GM18870 (cell line): ENCODE measurements around the gene SMURF1.

Source experiments
- ATAC-seq: cut with Tn5 transposase; IDR thresholded peaks from one replicate; pipeline ENCODE4 v1.9.1; 2021; ENCODE audit warnings: moderate library complexity; ENCODE audit not compliant: unreplicated experiment

The SMURF1 gene

DNA sequence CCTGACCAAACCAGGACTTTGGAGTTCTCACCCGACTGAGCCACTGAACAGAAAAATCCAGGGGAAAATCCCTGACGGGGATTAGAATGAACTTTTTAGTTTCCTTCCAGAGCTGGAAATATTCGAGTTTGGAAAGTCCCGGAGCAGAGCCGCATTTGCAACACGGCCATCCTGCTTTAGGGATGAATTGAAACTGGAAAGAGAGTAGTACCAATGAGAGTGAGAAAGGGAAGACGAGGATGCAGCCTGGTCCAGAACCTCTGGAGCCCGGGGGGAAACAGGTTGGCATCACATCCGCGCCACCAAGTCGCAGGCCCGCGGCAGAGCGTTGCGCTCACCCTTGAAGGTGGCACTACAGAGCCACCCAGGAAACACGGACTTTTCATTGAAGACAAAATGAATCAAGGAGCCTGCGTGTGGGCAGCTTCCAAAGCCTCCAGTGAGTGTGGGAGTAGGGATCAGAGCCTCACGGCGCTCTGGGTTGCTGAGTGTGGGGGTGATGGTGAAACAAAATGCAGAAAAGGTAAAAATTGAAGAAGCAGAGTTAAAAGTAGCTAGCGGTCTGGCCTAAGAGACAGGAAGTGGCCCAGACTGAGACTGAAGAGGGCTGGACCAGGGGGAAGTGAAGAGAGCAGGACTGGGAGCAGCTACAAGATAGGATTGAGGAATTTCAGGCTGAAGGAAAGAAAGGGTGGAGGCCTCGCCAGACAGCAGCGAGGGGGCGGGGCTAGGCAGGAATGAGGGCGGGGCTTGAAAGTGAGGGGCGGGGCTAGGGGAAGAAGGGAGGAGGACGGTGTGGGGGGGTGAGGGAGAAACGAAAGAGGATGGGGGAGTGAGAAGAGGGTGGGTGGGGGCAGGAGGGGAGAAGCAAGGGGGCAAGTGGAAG, 1.8 kb downstream of the SMURF1 start:
- no peak for ATAC-seq

DNA sequence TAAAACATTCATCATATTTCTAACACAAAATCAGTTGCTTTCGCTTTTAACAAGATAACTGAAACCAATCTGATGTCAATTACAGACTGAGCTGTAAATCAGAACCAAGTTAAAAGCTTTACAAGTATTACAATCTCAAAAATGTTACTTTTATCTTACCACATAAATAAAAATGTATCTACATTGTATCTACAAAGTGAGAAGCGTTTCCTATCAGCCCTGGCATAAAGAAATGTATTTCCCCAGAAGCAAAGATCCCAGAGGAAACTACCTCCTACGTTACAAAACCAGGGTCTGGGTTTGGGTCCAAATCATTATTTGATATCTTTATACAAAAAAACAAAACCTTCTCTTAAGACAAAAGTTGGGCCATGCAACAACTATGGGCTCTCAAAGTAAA, 2.6 kb downstream of the SMURF1 start:
- no peak for ATAC-seq

DNA sequence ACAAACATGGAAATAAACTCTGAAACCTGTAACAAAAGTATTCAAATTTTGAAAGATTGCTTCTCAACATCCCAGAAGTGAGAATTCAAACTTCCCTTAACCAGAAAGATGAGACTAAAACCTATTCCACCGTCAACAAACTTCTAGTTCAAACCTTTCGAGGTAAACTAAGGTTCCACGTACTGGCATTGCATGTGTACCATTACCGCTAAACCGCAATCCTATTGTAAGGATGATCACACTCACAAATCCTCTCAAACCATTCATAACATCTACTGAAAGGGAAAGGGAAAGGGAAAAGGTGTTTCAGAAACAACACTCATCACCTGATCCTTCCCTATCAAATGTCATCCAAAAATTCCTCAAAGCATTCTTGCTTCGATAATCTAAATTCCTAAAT, 3.1 kb downstream of the SMURF1 start:
- ATAC-seq, result no peak

DNA sequence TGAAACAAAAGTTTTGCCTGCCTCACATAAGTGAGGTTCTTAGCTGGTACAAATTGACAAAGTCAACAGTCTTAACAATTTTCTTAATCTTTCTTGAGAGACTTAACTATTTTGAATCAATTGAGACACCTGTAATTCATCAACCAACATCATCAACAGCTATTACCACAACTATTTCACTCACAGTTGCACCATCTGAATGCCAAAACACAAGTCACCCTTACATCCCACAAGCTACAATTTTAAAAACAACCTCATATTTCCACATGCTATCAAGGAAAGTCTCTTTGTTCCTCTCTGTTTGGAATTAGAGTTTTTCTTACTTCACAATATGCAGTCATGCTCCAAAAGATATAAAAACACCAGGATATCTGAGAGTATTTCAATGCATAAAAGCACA, 4.9 kb downstream of the SMURF1 start:
- no peak for ATAC-seq

DNA sequence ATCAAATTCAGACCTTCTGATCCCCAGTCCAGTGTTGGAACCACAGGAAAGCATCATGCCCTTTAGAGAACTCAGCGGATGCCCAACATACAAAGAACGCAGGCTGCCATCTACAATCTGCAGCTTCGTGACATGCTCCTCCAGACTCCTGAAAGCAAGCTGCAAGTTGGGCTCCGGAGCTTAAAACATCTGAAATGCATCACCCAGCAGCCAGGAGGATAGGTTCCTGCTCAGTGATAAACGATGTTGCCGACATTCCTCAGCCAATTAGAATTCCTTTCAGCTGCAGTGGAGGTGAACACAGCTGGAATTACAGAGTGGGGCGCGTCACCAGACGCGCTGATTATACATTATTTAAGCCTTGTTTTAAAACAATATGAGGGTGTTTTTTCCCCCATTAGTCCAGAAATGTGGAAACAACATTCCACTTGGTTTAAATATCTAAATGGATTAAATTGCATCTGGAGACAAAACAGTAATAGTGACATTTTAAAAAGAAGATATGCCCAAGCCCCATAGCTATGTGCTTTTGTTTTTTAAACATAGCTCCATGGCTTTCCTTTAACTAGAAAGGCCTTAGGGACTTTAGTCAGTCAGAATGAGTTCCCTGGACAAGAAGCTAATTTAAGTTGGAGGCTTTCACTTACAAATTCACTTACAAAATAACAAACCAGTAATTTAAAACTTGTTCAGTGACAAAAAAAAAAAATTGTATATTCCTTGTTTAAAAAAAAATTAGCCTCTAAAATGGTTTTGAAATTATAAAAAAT, 6.3 kb downstream of the SMURF1 start:
- no peak for ATAC-seq

DNA sequence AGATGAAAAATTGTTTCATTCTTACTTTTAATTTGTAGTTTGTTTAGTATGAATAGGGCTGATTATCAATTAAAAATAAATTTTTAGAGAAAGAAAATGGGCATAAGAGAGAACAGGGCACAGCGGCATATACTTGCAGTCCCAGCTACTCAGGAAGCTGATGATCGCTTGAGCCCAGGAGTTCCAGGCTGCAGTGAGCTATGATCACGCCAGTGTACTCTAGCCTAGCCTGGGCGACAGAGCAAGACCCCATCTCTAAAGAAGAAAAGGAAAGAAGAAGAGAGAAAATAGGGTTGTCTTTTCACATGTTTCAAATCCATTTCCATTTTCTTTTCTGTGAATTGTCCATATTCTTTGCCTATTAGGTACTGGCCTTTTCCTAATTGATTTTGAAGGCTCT, 8.0 kb downstream of the SMURF1 start:
- ATAC-seq, result no peak

DNA sequence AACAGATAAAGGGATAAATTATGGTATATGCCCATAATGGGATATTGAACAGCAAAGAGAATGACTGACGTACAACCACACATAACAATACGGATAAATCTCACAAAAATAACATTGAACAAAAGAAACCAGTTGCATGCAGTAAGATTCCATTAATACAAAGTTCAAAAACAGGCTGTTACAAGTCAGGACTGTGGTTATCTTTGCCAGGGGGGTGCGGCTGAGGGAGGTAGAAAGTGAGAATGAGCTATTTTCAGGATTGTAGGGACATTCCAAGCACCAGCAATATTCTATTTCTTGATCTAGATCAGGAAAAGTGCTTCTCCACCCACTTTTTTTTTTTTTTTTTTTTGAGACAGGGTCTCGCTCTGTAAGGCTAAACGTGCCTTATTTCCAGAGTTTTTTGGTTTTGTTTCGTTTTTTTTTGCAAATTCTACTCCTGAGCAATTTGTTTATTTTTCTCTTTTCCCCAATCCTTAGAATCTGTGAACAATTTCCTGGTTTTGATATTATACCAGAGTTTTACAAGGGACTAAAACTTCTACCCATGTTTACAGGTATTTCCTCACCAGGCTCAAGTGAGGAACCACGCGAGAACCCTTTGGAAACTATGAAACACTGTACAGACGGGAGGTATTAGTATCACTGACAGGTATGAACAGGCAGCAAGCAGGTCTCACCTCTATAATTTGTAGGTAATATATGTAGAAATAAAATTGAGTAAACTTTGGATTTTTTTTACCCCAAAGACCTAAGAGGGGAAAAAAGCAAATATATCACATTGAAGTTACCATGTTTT, 9.9 kb downstream of the SMURF1 start:
- ATAC-seq, result no peak

DNA sequence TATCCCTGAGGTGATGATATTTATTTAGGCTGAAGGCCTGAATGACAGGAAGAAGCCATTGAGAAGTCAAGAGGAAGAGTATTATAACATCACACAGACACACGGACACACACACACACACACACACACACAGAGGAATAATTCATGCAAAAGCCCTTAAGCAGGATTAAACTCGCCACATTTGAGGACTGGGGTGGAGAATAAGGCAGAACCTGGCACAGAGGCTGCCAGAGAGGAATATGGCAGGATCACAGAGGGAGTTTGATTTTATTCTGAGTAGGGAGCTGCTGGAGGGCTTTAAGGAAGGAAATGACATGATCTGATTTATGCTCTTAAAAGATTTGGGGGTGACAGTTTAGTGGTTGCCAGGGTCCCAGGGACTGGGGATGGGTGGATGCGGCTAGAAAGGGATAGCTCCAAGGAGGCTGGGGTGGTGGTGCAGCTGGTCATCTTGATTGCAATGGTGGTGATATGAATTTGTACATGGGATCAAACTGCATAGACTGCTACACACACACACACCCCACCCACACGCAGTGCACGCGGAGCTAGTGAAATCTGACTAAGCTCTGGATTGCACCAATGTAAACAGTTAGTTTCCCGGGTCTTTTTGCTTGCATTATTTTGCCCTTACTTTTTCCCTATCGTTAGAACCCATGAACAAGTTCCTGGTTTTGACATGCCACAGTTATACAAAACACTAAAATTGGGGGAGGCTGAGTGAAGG, 11.2 kb downstream of the SMURF1 start:
- no peak for ATAC-seq

DNA sequence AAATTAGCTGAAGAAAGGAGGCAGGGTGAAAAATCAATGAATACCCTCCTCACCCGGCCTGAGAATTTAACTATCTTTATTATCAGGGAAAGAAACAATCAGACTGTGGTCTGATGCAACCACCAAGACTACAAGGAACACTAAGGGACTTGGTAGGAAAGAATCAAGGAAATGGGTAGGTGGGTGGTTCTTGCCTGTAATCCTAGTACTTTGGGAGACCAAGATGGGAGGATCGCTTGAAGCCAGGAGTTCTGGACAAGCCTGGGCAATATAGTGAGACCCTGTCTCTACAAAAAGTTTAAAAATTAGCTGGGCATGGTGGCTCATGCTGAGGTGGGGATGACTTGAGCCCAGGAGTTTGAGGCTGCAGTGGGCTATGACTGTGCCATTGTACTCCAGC, 12.6 kb downstream of the SMURF1 start:
- no peak for ATAC-seq

DNA sequence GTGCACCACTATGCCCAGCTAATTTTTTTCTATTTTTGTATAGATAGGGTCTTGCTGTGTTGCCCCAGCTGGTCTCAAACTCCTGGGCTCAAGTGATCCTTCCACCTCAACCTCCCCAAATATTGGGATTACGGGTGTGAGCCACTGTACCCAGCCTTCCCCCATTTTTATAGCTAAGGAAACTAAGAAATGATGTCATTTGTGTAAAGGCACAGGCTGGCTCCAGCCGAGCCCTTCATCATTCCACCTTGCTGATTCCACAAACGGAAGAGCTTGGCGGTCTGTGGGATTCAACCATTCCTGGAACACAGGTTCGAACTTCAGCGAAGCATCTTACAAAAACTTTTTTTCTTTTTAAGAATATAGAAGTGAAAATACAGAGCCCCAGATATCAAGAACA, 14.4 kb downstream of the SMURF1 start:
- ATAC-seq, result no peak

DNA sequence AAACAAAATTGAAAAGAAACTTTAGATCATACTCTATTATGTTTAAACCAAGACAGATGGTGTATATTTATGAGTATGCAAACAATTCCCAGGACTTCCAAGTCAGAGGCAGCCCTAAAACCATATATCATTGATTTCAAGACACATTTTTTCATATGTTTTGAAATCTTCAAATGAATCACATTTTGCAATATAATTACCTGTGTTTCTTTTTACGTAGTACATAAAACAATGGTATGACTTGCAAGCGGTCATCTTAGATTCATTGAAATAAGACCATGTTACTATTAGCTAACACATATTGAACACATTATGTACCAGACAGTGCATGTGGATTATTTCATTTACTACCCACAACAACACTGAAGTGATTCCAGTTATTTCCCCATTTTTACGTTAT, 14.9 kb downstream of the SMURF1 start:
- no peak for ATAC-seq

DNA sequence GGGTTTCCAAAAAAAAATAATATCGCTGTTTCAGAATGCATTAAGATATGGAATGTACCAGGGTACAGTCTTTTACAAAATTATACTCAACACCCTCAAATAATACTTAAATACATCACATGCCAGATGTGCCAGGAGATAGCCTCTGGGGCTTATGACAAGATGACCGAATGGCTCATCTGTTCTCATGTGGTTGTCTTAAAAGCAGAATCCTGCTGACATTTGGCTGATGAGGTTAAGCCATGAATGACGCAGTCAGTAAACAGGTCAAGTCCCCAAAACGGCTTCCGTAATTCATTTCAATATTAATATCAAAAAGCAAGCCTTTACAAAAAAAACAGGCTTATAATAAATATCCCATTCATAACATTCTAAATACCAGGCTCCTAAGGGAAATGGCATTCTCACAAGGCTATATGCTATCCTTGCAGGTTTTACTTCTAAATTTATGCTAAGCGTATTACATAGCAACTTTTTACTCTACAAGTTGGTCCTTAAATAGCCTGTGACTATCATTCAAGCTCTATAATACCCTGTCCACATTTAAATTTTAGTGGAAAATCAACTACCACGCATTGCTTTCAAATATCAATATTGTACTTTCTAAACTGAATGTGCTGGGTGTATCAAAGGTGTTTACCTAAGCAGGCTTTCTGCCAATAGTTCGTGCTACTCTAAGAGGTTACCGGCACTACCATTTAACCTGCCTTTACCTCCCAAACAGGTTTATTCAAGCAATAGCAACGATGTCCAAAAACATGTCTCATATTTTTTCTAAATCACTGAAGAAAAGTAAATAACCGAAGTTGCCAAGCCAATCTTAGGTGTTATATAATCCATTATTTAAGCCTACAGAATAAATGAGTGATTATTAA, 15.6 kb downstream of the SMURF1 start:
- no peak for ATAC-seq

DNA sequence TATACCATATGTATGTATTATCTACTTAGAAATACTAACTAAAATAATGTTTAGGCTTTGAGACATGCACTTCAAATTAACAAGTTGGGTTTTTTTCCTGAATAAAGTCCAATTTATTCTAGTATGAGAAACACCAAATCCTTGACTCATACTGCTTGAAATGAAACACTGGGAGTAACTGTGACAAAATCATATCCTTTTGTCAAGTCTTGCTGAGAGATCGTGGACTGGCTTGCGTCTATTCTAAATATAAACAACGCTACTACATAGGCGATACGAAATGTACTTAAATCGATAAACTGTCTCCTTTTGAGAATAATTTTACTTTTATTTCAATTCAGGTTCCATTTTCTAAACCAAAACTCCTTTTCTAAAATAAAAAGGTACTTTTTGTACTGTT, 16.3 kb downstream of the SMURF1 start:
- ATAC-seq, result no peak

DNA sequence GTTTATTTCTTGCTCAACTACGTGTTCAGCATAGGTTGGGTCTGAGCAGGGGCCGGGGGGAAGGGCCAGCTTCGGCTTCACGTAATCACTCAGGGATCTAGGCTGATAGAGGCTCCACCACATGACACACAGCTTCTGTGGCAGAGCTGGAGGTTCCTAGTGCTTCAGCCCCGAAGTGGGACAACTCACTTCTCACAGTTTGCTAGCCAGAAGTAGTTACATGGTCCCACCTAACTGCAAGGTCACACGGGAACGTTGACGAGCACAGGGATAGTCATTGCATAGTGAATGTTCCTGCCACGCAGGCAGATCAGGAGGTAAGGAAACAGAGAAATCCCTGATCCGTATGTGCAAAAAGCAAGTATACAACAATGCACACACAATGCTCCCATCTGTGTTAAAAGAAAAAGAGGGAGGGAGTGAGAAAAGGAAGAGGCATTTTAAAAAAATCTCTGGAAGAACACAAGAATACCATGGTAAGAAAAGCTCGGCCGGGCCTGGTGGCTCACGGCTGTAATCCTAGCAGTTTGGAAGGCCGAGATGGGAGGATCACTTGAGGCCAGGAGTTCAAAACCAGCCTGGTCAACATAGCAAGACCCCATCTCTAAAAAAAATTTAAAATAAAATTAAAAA, 16.9 kb downstream of the SMURF1 start:
- ATAC-seq, result no peak

DNA sequence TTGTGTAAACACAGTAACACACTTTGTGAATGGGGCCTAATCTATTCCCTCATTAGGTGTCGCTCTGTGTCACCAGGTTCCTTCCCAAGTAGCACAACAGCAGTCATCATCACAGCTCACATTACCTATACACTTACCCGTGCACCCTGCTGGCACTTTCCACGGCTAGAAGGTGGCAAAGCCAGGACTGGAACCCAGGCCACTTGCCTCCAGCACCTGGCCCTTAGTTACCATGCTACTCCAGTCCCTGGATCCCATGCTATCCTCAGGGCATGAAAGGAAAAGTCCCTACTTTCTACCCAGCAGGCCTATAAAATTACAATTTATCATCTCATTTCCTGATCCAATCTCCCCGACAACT, 18.4 kb downstream of the SMURF1 start:
- no peak for ATAC-seq

DNA sequence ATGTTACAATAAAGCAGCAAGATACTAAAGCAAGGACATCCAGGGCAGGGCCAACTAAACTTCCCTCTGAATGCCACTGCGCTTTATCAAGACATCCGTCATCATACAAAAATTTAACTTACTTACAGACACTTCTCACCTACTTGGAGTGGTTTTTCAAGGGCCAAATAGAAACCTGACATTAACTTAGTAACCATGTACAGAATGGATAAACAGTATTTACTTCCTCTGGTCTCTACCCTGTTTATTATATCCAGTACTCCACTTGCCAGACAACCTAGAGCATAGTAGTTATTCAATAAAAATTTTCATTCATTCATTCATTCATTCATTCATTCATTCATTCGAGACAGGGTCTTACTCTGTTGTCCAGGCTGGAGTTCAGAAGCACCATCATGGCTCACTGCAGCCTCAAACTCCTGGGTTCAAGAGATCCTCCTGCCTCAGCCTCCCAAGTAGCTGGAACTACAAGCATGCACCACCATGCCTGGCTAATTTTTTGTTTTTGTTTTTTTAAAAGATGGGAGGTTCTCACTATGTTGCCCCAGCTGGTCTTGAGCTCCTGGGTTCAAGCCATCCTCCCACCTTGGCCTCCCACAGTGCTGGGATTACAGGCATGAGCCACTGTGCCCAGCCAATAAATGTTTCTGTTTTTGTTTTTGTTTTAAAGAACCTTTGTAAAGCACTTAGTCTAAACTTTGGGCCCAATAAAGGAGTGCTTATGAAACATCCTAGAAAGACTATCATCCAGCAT, 19.0 kb downstream of the SMURF1 start:
- no peak for ATAC-seq

DNA sequence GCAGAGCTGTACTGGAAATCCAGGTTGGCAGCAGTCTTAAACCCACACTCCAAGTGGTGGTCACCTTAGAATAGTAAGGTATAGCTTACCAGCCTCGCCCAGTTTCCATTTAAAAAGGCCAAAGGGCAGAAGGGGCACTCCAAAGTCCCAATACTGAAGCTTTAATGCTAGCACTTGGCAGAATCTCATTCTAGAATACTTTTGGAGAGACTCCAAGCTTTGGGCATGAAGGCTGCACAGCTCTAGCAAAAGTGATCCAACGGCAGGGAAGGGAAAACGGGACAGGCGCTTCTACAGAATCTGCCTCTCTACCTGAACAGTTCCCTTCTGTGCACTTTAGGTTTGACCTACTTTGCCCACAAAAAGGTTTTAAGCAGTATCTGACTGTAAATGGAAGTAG, 19.7 kb downstream of the SMURF1 start:
- no peak for ATAC-seq

DNA sequence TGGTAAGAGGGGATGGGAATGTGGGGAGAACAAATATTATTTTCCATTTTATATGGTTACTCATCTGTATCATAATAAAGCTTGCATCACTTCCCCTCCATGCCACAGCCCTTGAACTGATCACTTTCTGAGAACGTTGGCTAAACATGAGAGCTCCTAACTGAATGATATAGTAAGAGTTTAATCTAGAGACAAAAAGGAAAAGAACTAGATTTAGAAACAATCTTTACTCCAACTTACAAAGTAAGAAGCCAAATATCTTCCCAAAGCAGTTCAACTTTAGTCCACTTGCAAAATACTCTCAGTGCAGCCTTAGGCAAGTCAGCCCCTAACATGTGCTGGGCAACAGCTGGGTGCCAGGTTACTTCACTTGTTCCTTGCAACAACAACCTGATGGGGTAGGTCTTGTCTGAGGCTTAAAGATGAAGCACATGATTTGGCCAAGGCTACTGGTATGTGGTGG, 20.3 kb downstream of the SMURF1 start:
- ATAC-seq, result no peak

DNA sequence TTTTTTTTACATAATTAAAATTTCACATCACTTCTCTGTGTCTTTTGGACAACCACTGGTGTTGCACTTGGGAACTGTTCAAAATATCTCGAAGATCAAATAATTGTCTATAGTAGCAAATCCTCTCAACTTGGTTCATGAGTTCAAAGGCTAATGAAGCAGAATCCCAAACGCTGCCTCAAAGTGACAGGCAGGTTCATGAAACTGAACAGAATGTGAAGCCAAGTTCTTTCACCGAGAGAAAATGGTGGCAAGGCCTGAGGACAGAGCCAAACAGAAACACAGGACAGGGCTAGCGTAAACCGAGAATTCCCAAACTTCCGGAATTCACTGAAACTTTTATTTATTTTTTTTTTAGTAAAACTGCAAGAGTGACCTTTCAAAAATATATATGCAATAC, 21.1 kb downstream of the SMURF1 start:
- ATAC-seq, result no peak
